HG03469 (cell line): Measurements from ENCODE around the gene RFPL1.
"Not testable (repeated sequence)": the region's sequence is repeated elsewhere in the genome, so short reads cannot be mapped to it uniquely, and the experiment has no call there.

ENCODE experiments used
- ATAC-seq: cut with Tn5 transposase; IDR thresholded peaks from one replicate; pipeline ENCODE4 v1.9.1; 2021; ENCODE audit warnings: mild to moderate bottlenecking, moderate library complexity, moderate number of reproducible peaks; ENCODE audit not compliant: unreplicated experiment

RFPL1 gene

DNA sequence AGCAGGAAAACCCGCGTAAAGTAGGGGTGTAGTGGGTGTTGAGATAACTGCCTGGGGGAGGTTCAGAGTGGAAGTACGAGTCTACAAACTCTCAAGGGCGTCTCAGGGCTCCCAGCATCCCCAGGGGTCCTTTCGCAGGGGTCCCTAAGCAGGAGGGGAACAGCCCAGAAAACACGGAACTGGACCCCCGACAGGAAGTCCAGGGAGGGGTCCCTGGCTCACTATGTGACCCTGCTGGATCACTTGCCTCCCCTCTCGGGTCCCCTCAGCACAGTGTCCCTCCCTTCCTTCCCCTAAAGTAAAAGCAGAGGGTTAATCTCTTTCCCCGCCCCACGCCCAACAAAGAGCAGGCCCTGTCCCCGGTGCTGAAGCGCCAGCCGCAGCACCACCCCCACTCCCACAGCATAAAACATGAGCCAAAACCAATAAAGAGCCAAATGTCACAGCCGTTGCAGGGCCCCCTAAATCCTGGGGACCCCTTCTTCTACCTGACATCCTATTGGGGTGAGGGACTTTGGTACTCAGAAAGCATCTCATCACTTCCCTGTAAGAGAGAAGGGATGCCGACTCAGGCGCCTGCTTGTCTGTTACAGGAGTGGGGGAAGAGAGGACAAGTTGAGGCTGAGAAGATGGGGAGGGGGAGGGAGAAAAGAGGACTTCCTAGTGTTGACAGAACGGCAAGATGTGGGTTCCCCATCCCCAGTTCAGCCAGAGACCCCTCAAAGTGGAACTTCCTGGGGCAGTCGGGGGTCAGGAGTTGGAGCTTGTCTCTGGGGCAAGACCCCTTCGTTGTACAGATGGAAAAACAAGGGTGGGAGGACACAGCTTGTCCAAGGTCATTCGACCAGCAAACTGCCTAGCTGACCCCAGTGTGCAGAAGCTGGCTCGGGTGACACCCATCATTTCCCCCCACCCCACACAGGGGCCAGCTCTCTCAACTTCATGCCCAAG lies 40.2 kb downstream of the RFPL1 start:
- no peak for ATAC-seq

DNA sequence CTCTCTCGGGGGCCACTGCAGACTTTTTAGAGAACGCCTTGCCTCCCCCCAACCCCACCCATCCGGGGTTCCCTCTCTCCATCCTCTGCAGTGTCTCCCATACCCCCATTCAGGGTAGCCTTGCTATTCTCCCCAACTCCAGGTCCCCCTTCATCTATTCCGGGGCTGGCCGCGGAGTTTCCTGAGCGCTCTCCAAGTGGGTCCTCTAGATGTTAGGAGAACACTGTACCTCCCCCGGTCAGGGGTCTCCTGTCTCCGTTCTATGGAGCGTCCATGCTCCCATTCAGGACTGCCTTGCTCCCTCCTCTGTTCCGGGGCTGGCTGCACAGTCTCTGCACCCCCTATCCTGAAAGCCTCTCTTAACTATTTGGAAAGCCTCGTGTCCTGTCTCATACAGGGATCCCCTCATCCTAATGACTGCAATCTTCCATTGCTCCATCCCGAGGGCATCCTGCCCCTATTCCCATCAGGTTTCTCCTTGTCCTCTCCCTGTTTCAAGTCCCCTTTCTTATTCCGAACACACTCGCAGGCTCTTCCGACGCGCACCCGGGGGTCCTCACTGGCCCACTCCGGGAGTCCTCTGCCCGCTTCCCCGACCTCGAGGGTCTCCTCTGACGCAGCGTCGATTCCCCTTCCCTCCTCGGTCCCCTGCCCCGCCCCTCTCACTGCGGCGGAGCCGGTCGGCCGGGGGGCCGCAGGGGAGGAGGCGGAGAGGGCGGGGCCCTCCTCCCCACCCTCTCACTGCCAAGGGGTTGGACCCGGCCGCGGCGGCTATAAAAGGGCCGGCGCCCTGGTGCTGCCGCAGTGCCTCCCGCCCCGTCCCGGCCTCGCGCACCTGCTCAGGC lies 41.3 kb downstream of the RFPL1 start, which contains the start of gene NEFH:
TSS of gene NEFH (plus strand) at position 802 of the 845 bp plus-strand sequence. CDS start 45 bp downstream, outside the sequence.
- ATAC-seq = no peak

DNA sequence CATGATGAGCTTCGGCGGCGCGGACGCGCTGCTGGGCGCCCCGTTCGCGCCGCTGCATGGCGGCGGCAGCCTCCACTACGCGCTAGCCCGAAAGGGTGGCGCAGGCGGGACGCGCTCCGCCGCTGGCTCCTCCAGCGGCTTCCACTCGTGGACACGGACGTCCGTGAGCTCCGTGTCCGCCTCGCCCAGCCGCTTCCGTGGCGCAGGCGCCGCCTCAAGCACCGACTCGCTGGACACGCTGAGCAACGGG lies 41.8 kb downstream of the RFPL1 start:
- ATAC-seq = no peak

DNA sequence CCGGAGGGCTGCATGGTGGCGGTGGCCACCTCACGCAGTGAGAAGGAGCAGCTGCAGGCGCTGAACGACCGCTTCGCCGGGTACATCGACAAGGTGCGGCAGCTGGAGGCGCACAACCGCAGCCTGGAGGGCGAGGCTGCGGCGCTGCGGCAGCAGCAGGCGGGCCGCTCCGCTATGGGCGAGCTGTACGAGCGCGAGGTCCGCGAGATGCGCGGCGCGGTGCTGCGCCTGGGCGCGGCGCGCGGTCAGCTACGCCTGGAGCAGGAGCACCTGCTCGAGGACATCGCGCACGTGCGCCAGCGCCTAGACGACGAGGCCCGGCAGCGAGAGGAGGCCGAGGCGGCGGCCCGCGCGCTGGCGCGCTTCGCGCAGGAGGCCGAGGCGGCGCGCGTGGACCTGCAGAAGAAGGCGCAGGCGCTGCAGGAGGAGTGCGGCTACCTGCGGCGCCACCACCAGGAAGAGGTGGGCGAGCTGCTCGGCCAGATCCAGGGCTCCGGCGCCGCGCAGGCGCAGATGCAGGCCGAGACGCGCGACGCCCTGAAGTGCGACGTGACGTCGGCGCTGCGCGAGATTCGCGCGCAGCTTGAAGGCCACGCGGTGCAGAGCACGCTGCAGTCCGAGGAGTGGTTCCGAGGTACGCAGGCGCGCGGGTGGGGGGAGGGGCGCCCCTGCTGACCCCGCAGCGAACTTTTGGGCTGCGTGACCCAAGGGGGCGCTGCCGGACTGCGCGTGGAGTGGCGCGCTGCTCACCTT lies 42.3 kb downstream of the RFPL1 start:
- ATAC-seq = no peak

DNA sequence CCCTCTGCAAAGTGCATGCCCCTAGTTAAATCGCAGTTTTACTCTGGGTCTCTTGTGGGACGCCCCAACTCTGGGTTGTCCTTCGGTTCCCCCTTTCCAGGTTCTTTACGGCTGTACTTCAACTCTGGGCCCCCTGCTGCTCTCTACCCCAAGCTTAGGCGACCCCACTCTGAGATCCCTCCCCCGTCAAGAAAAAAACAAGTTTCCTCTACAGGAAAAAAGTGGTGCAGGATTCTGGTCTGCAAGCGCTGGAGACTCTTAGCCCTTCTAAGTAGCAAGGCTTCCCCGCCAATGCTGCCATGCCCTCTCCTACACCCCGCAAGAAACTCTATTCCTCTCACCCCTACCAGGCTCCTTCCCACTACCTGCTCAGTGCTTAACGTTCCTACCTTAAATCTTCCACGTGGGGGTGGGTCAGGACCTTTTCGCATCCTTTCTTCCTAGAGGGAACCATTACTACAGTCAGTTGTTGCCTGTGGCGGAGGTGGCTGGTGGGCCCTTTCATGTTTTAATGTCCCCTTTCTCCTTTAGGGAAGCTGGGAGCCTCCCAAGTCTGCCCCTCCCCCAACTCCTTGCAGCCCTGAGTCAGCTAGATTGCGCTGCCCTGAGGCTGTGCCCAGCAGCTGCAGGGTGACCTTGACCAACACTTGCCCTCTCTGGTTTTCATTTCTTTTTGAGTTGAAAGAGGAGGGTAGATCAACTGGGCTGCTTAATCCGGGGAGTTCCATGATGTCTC lies 43.0 kb downstream of the RFPL1 start:
- ATAC-seq = no peak

DNA sequence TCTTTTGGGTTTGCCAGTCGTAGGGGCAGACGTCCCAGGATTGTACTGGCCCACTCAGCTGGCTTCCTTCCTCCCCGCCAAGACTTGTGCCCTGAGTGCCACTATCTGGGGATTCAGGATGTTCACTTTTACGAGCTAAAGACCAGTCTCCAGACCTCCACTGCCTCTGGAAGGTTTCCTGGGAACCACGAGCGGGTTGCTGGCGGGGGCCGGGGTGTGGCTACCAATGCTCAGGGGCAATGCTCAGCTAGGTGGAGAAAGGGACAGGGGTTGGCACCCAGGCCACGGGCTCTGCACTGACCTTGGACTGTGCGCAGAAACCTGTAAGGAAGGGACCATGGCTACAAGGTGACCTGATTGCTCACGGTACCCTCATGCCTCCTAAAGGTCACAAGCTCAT lies 43.9 kb downstream of the RFPL1 start:
- ATAC-seq = no peak

DNA sequence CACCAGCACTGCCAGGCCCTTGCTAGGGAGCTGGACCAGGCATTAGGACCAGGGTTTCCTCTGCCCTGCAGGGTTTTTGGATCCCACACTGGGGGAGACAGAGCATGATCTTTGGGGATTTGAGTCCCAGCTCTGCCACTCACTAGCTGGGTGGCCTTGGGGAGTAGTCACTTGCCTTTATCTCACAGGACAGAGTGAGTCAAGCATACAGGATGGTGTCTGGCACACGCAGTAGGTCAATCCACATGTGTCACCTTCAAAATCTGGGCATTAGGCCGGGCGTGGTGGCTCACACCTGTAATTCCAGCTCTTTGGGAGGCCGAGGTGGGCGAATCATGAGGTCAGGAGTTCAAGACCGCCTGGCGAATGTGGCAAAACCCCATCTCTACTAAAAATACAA lies 44.3 kb downstream of the RFPL1 start:
- ATAC-seq = no peak

DNA sequence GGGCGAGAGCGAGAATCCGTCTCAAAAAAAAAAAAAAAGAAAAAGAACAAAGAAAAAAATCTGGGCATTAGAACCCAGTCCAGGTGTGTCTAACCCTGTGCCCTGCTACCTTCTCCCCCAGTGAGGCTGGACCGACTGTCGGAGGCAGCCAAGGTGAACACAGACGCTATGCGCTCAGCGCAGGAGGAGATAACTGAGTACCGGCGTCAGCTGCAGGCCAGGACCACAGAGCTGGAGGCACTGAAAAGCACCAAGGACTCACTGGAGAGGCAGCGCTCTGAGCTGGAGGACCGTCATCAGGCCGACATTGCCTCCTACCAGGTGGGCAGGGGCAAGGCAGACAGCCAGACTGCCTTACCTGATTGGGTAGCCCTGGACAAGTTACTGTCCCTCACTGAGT lies 44.9 kb downstream of the RFPL1 start:
- ATAC-seq = no peak

DNA sequence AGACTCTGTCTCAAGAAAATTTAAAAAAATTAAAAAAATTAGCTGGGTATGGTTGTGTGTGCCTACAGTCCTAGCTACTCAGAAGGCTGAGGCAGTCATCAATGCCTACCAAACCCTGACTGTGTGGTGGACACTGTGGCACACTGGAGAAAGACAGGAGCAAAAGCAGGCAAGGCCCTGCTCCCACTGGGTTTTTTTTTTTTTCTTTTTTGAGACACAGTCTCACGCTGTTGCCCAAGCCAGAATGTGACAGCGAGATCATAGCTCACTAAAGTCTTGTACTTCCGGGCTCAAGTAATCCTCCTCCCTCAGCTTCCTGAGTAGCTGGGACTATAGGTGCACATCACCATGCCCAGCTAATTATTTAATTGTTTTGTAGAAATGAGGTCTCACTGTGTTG lies 46.3 kb downstream of the RFPL1 start:
- ATAC-seq = no peak

DNA sequence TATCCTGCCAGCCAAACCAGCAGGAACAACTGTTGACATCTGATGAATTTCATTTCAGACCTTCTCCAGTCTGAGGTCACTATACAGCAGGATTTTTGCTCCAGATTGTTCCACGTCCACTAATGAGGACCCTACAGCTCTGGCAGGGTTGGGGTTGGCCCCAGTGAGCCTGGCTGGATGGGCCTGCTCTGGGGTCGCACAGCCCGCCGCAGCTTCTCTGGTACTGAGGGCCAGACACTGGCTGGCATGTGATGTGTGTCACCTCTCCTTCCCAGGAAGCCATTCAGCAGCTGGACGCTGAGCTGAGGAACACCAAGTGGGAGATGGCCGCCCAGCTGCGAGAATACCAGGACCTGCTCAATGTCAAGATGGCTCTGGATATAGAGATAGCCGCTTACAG lies 47.1 kb downstream of the RFPL1 start:
- no peak for ATAC-seq

DNA sequence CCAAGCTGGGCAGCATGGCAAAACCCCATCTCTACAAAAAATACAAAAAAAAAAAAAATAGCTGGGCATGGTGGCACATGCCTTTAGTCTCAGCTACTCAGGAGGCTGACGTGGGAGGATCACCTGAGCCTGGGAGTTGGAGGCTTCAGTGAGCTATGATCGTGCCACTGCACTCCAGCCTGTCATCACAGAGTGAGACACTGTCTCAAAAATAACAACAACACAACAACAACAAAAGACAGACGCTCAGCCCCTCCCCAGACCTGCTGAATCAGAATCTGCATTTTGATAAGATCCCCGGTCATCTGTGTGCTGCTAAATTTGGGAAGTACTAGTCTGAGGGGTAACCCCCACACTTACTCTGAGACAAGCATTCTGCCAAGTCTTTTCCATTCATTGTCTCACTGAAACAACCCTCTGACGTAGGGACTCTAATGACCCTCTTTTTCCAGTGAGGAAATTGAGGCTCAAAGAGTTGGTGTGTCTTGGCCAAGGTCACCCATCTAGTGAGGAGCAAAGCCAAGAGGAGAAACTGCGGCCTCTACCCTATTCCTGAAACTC lies 49.1 kb downstream of the RFPL1 start:
- ATAC-seq = no peak

DNA sequence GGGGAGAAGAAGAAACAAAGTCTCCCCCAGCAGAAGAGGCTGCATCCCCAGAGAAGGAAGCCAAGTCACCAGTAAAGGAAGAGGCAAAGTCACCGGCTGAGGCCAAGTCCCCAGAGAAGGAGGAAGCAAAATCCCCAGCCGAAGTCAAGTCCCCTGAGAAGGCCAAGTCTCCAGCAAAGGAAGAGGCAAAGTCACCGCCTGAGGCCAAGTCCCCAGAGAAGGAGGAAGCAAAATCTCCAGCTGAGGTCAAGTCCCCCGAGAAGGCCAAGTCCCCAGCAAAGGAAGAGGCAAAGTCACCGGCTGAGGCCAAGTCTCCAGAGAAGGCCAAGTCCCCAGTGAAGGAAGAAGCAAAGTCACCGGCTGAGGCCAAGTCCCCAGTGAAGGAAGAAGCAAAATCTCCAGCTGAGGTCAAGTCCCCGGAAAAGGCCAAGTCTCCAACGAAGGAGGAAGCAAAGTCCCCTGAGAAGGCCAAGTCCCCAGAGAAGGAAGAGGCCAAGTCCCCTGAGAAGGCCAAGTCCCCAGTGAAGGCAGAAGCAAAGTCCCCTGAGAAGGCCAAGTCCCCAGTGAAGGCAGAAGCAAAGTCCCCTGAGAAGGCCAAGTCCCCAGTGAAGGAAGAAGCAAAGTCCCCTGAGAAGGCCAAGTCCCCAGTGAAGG lies 50.9 kb downstream of the RFPL1 start:
- ATAC-seq = not testable (repeated sequence)

DNA sequence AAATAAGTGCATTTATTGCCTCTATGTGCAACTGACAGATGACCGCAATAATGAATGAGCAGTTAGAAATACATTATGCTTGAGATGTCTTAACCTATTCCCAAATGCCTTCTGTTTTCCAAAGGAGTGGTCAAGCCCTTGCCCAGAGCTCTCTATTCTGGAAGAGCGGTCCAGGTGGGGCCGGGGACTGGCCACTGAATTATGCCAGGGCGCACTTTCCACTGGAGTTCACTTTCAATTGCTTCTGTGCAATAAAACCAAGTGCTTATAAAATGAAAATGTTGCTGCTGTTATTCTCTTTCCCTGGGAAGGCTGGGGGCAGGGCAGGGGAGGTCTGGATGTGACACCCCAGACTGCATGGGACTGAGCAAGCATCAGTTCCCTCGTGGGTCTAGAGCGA lies 52.6 kb downstream of the RFPL1 start:
- no peak for ATAC-seq
